Central memory CD4-positive, alpha-beta T cell (primary cell): ENCODE data around the gene THOP1.

Experiments used
- DNase-seq: peaks from one replicate; pipeline ENCODE4 v3.0.0; 2022

Gene THOP1

DNA sequence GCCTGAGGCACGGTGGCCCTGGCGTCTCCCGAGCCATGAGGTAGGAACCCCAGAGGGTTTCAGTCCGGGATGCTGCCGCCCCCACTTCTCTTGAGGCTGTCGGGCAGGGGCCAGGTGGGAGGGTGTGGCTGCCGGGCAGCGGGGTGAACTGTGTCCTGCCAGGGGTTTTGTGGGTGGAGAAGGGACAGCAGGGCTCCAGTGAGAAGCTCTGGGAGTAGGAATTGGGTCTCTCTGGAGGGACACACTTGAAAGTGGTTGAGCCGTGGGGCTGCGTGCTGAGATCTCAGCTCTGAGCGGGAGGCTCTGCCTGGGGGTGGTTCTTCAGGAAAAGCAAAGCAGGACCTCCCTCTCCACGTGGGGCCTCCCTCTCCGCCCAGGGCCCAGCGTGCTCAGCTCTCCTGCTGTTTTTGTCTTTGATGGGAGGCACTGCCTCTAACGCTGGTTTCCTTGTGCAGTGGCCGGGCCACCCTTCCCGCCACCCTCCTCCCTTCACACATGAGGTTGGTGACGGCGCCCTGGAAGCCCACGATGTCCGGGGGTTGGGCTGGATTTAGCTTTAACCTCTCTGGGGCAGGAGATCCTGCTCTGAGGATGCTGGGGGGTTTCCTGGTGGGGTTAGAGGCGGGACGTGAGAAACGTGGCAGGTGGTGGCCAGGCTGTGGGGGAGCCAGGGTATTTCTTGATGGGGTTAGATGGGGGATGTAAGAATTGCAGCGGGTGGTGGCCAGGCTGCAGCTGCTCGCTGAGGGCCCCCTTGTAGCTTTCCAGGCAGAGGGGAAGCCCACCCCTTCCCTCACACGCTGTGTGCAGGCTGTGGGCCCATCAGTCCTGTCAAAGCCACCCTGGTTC, 19.1 kb downstream of the THOP1 start:
- DNase-seq: no peak

DNA sequence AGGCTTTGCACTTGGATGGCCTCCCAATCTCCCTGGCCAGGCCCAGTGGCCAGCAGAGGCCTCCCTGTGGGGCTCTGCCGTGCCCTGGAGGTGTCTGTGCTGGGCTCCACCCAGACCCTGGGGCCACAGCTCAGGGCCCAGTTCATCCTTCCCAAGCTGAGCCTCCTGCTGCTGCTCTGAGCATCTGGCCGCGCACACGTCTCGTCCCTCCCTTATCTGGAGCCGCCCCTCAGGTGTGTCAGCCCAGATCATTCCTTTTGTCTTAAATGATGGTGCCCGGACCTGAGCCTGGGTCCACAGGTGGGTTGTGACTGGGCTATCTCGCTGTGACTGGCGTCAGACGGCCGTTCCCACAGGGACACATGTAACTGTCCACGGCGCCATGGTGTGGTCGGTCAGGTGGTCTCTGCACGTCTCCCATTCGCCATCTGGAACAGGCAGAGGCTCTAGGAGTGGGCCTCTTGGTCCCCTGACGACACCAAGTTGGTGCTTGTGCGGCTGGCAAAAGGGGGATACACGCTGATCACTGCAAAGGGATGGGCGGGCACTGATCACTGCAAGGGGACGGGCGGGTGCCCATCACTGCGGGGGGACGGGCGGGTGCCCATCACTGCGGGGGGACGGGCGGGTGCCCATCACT, 20.1 kb downstream of the THOP1 start:
- no peak for DNase-seq

DNA sequence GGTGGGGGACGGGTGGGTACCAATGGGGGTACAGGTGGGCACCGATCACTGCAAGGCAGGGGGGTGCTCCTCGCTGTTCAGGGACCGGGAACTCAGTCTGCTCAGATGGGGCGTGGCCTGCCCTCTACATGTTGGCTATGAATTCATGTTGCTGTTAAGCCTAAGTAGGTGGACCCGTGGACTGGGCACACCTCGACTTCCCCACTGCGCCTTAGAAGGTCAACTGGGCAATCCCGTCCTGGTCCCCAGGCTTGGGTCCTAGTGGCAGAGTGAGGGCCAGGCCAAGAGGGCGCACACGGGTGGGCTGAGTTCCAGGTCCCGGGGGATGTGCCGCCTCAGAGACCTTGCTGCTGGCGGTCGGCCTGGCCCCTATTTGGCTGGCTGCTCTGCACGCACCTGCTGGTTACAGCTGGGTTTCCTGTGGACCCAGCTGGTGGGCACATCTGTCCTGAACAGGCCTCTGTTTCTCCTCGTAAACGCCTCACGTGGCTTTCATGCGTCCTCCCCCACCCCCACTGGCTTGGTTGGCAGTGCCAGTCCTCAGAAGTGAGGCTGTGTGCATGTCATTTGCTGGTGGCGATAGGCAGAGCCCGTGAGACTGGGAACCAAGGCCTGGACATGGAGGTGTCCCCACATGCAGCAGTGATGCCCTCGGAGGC, 20.8 kb downstream of the THOP1 start:
- no peak for DNase-seq

DNA sequence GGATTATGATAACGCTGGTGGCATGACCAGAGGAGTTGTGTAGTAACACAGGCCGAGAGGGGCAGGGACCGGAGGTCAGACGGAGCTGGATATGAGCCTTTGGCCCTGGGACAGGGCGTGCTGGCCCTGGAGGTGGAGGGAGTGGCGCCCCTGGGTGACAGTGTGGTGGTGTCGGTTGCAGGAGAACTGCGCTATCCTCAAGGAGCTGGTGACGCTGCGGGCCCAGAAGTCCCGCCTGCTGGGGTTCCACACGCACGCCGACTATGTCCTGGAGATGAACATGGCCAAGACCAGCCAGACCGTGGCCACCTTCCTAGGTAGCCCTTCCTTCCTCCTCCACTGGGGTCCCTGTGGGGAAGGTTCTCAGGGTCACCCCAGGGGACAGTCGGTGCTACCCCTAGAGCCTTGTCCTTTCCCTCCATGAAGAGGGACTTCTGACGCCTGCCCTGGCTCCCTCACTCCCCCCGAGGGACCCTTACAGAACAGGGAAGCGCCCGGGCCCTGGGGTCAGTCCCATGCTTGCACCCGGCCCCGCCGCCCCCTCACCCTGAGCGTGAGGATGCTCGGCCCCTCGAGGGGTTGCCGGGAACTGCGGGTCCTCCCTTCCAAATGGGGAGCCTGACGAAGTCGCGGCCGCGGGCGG, 21.6 kb downstream of the THOP1 start:
- no peak for DNase-seq

DNA sequence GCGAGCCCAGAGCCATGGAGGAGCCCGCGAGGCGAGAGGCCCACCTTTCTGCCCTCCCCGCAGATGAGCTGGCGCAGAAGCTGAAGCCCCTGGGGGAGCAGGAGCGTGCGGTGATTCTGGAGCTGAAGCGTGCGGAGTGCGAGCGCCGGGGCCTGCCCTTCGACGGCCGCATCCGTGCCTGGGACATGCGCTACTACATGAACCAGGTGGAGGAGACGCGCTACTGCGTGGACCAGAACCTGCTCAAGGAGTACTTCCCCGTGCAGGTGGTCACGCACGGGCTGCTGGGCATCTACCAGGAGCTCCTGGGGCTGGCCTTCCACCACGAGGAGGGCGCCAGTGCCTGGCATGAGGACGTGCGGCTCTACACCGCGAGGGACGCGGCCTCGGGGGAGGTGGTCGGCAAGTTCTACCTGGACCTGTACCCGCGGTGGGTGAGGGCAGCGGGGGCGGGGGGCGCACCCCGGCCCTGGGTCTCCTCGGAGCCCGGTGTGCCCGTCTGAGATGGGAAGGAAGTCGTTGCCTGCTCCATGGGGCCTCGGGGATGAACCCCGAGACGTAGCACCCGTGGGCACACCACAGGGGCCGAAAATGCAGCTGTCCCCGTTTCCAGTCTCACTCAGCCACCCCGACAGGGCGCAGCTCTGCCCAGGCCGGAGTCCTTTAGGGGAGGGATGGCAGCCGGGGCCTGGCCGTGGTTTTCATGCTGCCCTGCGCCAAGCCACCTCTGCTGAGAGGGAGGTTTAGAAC, 22.3 kb downstream of the THOP1 start:
- no peak for DNase-seq

DNA sequence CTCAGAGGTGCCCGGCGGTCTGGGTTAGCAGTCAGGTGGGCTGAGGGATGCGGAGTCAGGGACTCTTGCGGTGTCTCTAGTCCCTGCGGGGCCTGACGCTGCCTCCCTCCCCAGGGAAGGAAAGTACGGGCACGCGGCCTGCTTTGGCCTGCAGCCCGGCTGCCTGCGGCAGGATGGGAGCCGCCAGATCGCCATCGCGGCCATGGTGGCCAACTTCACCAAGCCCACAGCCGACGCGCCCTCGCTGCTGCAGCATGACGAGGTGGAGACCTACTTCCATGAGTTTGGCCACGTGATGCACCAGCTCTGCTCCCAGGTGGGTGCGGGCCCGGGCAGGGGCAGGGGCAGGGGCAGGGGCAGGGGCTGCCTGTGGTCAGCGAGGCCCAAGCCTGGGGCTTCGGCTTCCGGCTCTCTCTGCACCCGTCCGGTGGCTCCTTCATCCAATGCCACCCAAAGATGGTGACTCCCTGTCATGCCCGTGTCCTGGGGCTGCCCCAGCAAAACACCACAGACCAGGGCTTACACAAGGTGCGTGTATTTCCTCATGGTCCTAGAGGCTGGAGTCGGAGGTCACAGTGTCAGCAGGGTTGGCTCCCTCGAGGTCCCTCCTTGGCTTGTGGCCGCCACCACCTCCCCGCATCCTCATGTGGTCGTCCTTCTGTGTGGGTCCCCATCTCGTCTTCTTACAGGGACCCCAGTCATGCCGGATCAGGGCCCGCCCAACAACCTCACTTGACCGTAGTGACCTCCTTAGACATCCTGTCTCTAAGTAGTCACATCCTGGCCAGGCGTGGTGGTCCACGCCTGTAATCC, 23.0 kb downstream of the THOP1 start:
- no peak for DNase-seq

DNA sequence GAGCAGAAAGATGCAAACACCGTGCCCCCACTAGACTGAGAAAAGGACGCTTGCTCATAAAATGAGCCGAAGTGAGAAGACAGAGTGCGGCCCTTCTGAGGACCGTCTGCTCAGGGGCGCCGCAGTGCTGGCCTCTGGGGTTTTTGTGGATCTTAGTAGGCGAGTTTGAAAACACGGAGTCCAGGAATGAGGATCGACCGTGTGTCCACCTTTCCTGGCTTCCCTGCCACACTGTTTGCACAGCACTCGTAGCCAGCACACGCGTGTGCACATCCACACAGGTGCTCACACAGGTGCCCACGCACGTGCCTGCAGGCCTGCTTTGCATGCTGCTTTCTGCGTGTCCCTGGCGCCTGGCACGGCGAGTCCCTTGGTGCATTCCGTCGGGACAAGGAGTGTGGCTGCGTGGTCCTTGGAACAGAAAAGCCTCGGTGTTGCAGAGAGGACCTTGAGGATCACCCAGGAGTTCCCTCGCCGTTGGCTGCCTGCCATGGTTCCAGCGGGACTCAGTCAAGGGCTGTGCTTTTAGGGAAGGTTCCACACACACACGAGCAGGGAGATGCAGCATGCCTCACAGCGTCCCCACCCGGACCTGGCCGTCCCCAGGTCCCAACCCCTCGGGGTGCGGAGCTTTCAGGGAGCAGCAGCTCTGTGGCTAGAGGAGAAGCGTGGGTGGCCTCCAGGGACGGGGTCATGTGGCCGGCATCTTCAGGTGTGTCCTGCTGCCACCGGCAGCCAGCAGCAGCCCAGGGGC, 24.3 kb downstream of the THOP1 start:
- DNase-seq: no peak

DNA sequence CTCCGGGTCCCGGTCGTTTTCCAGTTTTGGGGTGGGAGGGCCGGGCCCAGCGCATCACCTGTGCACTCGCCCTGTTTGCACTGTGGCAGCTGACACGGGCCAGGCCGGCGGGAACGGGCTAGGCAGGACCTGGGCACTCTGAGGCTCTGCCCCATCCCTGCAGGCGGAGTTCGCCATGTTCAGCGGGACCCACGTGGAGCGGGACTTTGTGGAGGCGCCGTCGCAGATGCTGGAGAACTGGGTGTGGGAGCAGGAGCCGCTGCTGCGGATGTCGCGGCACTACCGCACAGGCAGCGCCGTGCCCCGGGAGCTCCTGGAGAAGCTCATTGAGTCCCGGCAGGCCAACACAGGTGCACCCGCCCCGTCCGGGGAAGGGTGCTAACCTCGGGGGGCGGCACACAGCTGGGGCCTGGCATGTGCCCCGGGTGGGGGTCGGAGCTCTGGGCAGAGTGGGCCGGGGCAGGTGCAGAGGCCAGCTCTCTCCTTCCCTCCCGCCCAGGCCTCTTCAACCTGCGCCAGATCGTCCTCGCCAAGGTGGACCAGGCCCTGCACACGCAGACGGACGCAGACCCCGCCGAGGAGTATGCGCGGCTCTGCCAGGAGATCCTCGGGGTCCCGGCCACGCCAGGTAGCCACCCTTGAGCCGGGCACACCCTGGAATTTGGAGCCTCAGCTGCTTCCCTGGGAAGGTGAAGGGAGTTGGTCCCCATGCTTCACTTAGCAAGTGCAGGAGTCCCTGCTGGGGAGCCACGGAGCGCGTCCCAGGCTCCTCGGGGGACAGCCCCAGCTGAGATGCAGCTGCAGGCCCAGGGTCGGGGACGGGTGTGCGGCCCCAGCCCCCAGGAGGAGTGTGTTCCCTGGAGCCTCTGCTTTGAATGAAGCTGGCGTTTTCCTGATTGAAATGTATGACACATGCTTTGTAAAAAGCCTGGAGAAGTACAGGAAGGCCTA, 25.1 kb downstream of the THOP1 start:
- no peak for DNase-seq

DNA sequence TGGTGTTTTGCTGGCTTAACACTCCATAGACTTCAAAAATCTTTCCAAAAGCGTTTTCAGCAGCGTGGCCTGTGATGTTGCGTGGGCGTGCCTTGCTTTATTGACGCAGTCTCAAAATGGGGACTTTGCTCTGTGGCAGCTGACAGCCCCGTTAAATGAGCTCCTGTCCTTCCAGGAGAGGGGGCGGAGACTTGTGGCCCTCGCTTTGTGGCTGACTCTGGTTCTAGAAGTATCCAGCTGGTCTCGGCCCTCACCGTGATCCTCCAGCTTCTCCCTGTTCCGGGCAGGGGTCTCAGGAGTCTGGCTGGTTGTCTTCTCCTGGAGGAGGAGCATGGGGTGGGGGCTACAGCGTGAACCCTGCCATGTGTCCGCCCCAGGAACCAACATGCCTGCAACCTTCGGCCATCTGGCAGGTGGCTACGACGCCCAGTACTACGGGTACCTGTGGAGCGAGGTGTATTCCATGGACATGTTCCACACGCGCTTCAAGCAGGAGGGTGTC, 26.0 kb downstream of the THOP1 start:
- no peak for DNase-seq

DNA sequence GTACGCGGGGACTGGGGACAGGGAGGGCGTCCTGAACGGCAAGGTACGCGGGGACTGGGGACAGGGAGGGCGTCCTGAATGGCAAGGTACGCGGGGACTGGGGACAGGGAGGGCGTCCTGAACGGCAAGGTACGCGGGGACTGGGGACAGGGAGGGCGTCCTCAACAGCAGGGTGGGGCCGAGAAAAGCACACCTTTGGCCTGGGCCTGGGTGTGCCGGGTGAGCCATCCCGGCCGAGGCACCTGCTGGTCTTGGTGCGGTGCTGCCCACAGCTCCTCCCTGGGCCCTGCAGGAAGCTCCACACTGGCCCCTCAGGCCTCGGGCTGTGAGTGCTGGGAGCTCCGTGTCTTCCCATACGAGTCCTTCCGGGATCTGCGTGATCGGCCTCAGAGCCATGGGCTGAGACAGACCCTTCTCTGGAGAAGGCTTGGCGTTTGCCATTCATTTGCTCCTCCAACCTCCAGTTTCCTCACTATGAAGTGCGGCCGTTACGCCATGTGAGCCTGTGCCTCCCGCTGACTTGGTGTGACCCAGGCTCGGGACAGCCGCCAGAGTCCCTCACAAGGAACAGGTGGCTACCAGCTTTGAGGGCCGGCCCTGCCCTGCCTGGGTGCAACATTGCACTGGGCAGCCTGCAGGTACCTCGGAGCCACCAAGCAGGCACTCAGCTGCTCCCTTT, 26.6 kb downstream of the THOP1 start:
- no peak for DNase-seq

DNA sequence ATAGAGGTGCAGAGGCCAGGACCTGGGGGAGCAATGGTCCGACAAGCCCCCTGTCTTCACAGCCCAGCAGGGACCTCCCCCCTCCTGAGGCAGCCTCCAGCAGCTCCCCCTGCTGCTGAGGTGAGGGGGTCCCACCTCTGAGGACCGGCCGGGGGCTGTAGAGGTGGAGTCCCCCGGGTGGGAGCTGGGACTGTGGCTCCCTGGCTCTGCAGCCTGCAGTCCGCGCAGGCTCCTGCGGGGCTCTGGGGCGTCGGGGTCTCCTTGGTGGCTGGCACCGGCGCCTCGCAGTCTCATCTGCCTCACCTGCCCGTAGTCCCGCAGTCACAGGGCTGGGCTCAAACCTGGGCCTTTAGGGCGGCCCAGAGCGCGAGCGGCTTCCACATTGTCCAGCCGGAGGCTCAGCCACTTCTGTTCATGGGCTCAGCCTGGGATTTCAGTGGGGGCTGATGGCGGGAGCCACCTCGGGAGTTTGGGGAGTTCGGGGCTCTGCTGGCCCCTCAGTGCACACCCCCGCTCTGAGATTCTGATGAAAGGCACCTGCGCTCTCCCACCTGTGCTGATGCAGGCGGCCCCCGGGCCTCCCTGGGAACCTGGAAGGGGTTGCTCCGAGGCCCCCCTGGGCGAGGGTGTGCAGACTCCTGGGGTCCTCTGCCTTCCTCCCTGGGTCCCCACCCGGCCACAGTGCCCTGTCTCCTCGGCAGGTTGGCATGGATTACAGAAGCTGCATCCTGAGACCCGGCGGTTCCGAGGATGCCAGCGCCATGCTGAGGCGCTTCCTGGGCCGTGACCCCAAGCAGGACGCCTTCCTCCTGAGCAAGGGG, 27.3 kb downstream of the THOP1 start:
- no peak for DNase-seq

DNA sequence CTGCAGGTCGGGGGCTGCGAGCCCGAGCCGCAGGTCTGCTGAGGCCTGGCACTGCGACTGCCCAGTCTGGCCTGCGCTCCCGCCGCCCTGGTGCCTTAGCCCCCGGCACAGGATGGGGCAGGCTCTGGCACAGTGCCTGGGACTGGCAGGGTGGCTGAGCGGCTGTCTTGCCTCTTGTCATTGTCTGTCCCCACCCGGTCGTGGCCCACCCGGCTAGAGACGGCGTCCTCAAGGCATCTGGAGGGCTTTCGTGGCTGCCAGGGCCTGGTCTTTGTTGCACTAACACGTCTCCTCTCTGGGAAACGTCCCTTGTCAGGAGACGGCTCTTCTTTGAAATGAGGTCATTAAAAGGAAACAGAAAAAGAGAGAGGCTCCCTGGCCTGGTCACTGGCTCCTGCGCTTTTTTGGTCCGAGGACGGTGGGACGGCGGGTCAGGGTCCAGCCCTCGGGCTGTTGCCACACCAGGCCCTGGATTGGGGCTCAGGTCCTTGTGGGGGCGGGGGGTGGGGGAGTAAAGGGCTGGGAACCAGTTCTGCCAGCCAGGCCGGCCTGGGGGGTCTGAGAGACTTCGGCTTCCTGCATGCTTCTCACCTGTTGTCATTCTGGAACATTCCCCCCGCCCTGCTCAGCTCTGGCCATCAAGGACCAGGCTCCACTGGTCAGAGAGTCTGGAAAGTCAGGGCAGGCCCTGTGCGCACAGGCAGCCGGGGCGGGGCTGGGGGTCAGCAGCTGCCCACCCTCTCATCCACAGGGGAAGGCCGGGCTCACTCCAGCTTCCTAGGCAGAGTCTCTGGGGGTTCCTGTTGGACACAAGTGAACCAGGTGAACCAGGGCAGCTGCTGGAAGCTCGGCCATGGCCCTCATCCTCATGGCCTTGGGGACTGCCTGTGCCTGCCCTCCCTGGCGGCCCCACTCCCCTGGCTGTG, 28.2 kb downstream of the THOP1 start:
- no peak for DNase-seq

DNA sequence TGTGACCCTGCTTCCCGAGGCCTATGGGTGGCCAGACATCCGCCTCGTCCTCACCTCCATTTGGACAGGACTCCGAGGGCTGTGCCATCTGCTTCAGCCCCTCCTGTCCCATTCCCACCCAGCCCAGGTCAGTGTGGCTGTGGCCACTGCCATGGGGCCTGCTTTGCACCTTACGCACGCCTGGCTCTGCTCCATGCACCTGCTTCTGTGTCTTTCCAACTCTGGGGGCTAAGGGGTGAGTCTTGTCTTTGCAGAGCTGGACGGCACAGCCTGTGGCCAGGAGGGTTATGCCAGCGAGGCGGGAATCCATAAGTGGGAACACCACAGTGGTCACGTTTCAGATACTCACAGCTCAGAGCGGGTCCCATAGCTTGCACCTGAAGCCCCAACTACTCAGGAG, 29.1 kb downstream of the THOP1 start:
- no peak for DNase-seq

DNA sequence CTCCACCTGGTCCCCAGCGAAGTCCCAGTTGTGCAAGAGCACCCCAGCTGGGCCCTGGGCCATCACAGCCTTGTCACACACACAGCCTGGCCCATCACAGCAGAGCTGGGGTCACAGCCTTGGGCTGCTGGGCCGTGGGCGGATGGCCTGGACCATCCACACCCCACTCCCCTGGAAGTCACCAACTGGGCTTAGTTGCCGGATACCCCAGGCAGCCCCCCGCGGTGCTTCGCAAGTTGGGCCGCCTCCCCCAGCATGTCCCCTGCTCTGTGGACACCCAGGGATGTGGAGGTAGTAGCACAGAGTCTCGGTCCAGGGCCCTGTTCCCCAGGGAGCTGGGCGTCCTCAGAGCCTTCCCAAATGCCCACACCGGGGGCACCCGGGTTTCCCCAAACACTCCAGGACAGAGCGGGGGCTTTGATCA, 29.9 kb downstream of the THOP1 start:
- DNase-seq: no peak

DNA sequence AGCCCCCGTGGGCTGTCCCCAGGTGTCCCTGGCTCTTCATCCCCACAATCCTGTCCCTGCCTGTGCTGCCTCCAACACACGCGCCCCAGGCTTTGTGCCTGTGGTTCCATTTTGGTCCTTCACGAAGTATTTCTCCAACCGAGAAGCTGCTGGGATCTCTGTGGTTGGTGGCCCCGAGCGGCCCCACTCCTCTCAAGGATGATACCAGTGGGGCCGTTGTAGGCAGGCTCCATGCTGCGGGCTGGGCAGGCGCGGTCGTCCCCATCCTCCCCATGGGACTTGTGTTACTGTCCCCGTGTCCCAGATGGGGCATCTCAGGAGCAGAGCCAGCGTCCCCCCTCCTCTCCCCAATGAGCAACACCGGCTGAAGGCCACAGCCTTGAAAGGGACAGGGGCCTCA, 30.6 kb downstream of the THOP1 start:
- DNase-seq: no peak

DNA sequence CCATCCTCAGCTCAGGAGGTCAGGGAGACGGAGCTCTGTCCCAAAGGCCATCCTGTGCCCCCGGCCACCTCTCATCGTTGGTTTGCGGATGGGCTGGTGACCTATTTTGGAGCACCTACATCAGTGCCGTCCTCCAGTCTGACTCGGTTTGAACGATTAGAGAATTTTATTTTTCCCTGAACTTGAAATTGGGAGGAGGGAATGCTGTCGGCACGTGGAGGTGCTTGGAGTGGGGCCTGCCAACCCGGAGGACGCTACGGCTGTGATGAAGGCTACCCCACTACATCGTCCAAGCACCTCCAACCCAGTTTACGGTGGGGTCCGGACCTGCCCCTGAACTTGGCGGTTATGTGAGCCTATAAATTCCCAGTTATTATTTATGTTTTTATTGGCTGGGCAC, 31.3 kb downstream of the THOP1 start:
- DNase-seq: no peak
